Measurements from ENCODE around the gene CENPB. TPM values are rescaled to one million over a fixed set of nuclear protein-coding genes. Genes with fewer than 3 reads are reported as not detected.

CENPB gene
- total and polyA plus RNA-seq, 4 donors, result 44.7 to 89.4 (median 83.2) TPM

- Histone ChIP-seq H3K9me3 (ENCODE audit: control insufficient read depth, low read length) (no peaks in the 10 kb centered on the region), H3K4me3 (ENCODE audit: low read length in 2 of 2) (peak overlapping the region; percentile 80 to 98), H3K27me3 (ENCODE audit: control insufficient read depth in 1 of 2, insufficient read depth in 2 of 2, low read length in 1 of 2) (no peaks in the 10 kb centered on the region), H3K36me3 (ENCODE audit: control insufficient read depth in 1 of 2, insufficient read depth in 2 of 2, low read length in 1 of 2) (no peaks in the 10 kb centered on the region), H3K27ac (ENCODE audit: low read depth in 1 of 2, low read length in 2 of 2) (peak overlapping the region; percentile 24 to 65), H3K4me1 (ENCODE audit: control insufficient read depth in 1 of 2, insufficient read depth in 2 of 2, low read length in 2 of 2) (no peaks in the 10 kb centered on the region)
- intact Hi-C loops (cut with DNase I), result loop anchor here (1.0 to 10.0 kb wide), 3 partner anchors 33 to 59 kb away; partner anchors contain the start of genes AP5S1 (in 1 of the 2) and MAVS (in 1 of the 2)
- DNase-seq (peak; percentile 71 to 87), ATAC-seq (ENCODE audit: low FRiP score) (no peak)
- 1% methylated on average over 33 to 35 of the region's 35 CpGs for WGBS, 2 donors
Observed at GRCh38 chr20:3786126-3786484, 435 bp downstream of the CENPB start.

GRCh38 chr20:3785240-3786125 lies 1.1 kb downstream of the CENPB start:
- 18 to 27% methylated on average over 76 to 79 of the region's 79 CpGs for WGBS, 2 donors
- Histone ChIP-seq H3K4me3 (ENCODE audit: low read length in 2 of 2) (peak overlapping the region; percentile 80 to 98), H3K9me3 (ENCODE audit: control insufficient read depth, low read length) (no peaks in the 10 kb centered on the region), H3K27me3 (ENCODE audit: control insufficient read depth in 1 of 2, insufficient read depth in 2 of 2, low read length in 1 of 2) (no peaks in the 10 kb centered on the region), H3K36me3 (ENCODE audit: control insufficient read depth in 1 of 2, insufficient read depth in 2 of 2, low read length in 1 of 2) (no peaks in the 10 kb centered on the region), H3K4me1 (ENCODE audit: control insufficient read depth in 1 of 2, insufficient read depth in 2 of 2, low read length in 2 of 2) (no peaks in the 10 kb centered on the region), H3K27ac (ENCODE audit: low read depth in 1 of 2, low read length in 2 of 2) (peak overlapping the region in 1 of 2 donors; percentile 65)
- DNase-seq (peak in 1 of 2 donors; percentile 79), ATAC-seq (ENCODE audit: low FRiP score) (peak; percentile 4)
- intact Hi-C loops (cut with DNase I), result loop anchor here (1.0 to 10.0 kb wide), 3 partner anchors 33 to 59 kb away; partner anchors contain the start of genes AP5S1 (in 1 of the 2) and MAVS (in 1 of the 2)

GRCh38 chr20:3784863-3785239 lies 1.7 kb downstream of the CENPB start:
- Histone ChIP-seq H3K36me3 (ENCODE audit: control insufficient read depth in 1 of 2, insufficient read depth in 2 of 2, low read length in 1 of 2) (no peaks in the 10 kb centered on the region), H3K27me3 (ENCODE audit: control insufficient read depth in 1 of 2, insufficient read depth in 2 of 2, low read length in 1 of 2) (no peaks in the 10 kb centered on the region), H3K4me1 (ENCODE audit: control insufficient read depth in 1 of 2, insufficient read depth in 2 of 2, low read length in 2 of 2) (no peaks in the 10 kb centered on the region), H3K9me3 (ENCODE audit: control insufficient read depth, low read length) (no peaks in the 10 kb centered on the region), H3K4me3 (ENCODE audit: low read length in 2 of 2) (no peak overlapping the region), H3K27ac (ENCODE audit: low read depth in 1 of 2, low read length in 2 of 2) (no peak overlapping the region)
- DNase-seq (no peak), ATAC-seq (ENCODE audit: low FRiP score) (no peak)
- 85 to 89% methylated on average over 6 of the region's 6 CpGs for WGBS, 2 donors
- intact Hi-C loops (cut with DNase I), result loop anchor here in 1 of 2 donors (10.0 kb wide), 1 partner anchor 60 kb away; the partner anchor contains the start of gene MAVS

GRCh38 chr20:3784216-3784853 lies 2.2 kb downstream of the CENPB start:
- Histone ChIP-seq H3K27me3 (ENCODE audit: control insufficient read depth in 1 of 2, insufficient read depth in 2 of 2, low read length in 1 of 2) (no peaks in the 10 kb centered on the region), H3K4me3 (ENCODE audit: low read length in 2 of 2) (no peak overlapping the region)
- intact Hi-C loops (cut with DNase I), result loop anchor here in 1 of 2 donors (10.0 kb wide), 1 partner anchor 60 kb away; the partner anchor contains the start of gene MAVS

GRCh38 chr20:3783511-3784195 lies 2.9 kb downstream of the CENPB start:
- H3K27ac ChIP-seq (ENCODE audit: low read depth in 1 of 2, low read length in 2 of 2), result no peak overlapping the region
- H3K36me3 ChIP-seq (ENCODE audit: control insufficient read depth in 1 of 2, insufficient read depth in 2 of 2, low read length in 1 of 2), result no peaks in the 10 kb centered on the region
- DNase-seq (no peak), ATAC-seq (ENCODE audit: low FRiP score) (no peak)
- intact Hi-C loops (cut with DNase I), result loop anchor here in 1 of 2 donors (10.0 kb wide), 1 partner anchor 61 kb away; the partner anchor contains the start of gene MAVS
- no peaks in the 10 kb centered on the region for H3K9me3 ChIP-seq (ENCODE audit: control insufficient read depth, low read length)
- WGBS, 2 donors, result 65 to 69% methylated on average over 10 of the region's 10 CpGs
- H3K4me1 ChIP-seq (ENCODE audit: control insufficient read depth in 1 of 2, insufficient read depth in 2 of 2, low read length in 2 of 2), result no peaks in the 10 kb centered on the region
- H3K4me3 ChIP-seq (ENCODE audit: low read length in 2 of 2), result no peak overlapping the region
- H3K27me3 ChIP-seq (ENCODE audit: control insufficient read depth in 1 of 2, insufficient read depth in 2 of 2, low read length in 1 of 2), result no peaks in the 10 kb centered on the region

More at GRCh38 chr20:3784216-3784853, 2.2 kb downstream of the CENPB start:
- H3K36me3 ChIP-seq (ENCODE audit: control insufficient read depth in 1 of 2, insufficient read depth in 2 of 2, low read length in 1 of 2), result no peaks in the 10 kb centered on the region
- no peak for ATAC-seq (ENCODE audit: low FRiP score)
- peak; percentile 50 to 69 for DNase-seq
- no peaks in the 10 kb centered on the region for H3K4me1 ChIP-seq (ENCODE audit: control insufficient read depth in 1 of 2, insufficient read depth in 2 of 2, low read length in 2 of 2)
- H3K27ac ChIP-seq (ENCODE audit: low read depth in 1 of 2, low read length in 2 of 2), result no peak overlapping the region
- no peaks in the 10 kb centered on the region for H3K9me3 ChIP-seq (ENCODE audit: control insufficient read depth, low read length)
- WGBS, 2 donors, result 72 to 80% methylated on average over 17 of the region's 17 CpGs

GRCh38 chr20:3783068-3783489 lies 3.5 kb downstream of the CENPB start:
- no peak overlapping the region for H3K4me3 ChIP-seq (ENCODE audit: low read length in 2 of 2)
- no peaks in the 10 kb centered on the region for H3K36me3 ChIP-seq (ENCODE audit: control insufficient read depth in 1 of 2, insufficient read depth in 2 of 2, low read length in 1 of 2)
- H3K9me3 ChIP-seq (ENCODE audit: control insufficient read depth, low read length), result no peaks in the 10 kb centered on the region
- DNase-seq (no peak), ATAC-seq (ENCODE audit: low FRiP score) (no peak)
- intact Hi-C loops (cut with DNase I), result loop anchor here in 1 of 2 donors (10.0 kb wide), 1 partner anchor 62 kb away; the partner anchor contains the start of gene MAVS
- 61 to 69% methylated on average over 2 of the region's 2 CpGs for WGBS, 2 donors
- no peaks in the 10 kb centered on the region for H3K27me3 ChIP-seq (ENCODE audit: control insufficient read depth in 1 of 2, insufficient read depth in 2 of 2, low read length in 1 of 2)
- H3K27ac ChIP-seq (ENCODE audit: low read depth in 1 of 2, low read length in 2 of 2), result no peak overlapping the region
- no peaks in the 10 kb centered on the region for H3K4me1 ChIP-seq (ENCODE audit: control insufficient read depth in 1 of 2, insufficient read depth in 2 of 2, low read length in 2 of 2)

- no peak for ATAC-seq (ENCODE audit: low FRiP score)
- WGBS, 2 donors, result 81 to 84% methylated on average over 6 of the region's 6 CpGs
- peak in 1 of 2 donors; percentile 43 for DNase-seq
- H3K4me3 ChIP-seq (ENCODE audit: low read length in 2 of 2), result no peak overlapping the region
- no peaks in the 10 kb centered on the region for H3K27me3 ChIP-seq (ENCODE audit: control insufficient read depth in 1 of 2, insufficient read depth in 2 of 2, low read length in 1 of 2)
- no peak overlapping the region for H3K27ac ChIP-seq (ENCODE audit: low read depth in 1 of 2, low read length in 2 of 2)
- intact Hi-C loops (cut with DNase I), result loop anchor here in 1 of 2 donors (10.0 kb wide), 1 partner anchor 62 kb away; the partner anchor contains the start of gene MAVS
- H3K4me1 ChIP-seq (ENCODE audit: control insufficient read depth in 1 of 2, insufficient read depth in 2 of 2, low read length in 2 of 2), result no peaks in the 10 kb centered on the region
- no peaks in the 10 kb centered on the region for H3K9me3 ChIP-seq (ENCODE audit: control insufficient read depth, low read length)
- H3K36me3 ChIP-seq (ENCODE audit: control insufficient read depth in 1 of 2, insufficient read depth in 2 of 2, low read length in 1 of 2), result no peaks in the 10 kb centered on the region
Observed at GRCh38 chr20:3782597-3782996, 3.9 kb downstream of the CENPB start.

All from aorta (tissue), 5 donors.